ENCODE data around the gene HOXC11.

GRCh38 chr12:53998110-53998899 lies 25.4 kb downstream of the HOXC11 start:
- TF ChIP-seq POLR2A (IDR thresholded peaks at IDR 0.05; ENCODE audit: low read depth, low read length) (no peak), POLR2AphosphoS5 (IDR thresholded peaks at IDR 0.05; ENCODE audit: low read length) (no peak)

All from GM12878 (cell line).